Measurements from ENCODE around the gene SAC3D1. TPM values are rescaled to one million over a fixed set of nuclear protein-coding genes. Genes with fewer than 3 reads are reported as not detected.

The SAC3D1 gene
- total RNA-seq, 1 experiment from 2014 or later = 33.9 TPM

DNA sequence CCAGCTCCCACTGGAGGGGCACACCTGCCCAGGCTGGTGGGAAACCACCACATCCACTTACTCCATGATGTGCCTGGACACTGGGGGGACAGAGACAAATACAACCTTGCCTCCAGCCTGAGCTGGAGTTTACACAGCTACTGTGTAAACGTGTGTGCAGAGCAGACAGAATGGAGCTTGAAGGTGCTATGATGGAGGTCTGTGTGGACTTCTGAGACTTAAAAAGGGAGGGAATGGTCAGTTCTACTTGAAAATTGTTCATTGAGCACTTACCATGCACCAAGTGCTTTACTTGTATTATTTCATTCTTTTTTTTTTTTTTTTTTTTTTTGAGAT lies 31.6 kb downstream of the SAC3D1 start:
- TF ChIP-seq EZH2 (IDR thresholded peaks at IDR 0.05; ENCODE audit: low read depth) = no peak
- TF ChIP-seq, protein P1, sequence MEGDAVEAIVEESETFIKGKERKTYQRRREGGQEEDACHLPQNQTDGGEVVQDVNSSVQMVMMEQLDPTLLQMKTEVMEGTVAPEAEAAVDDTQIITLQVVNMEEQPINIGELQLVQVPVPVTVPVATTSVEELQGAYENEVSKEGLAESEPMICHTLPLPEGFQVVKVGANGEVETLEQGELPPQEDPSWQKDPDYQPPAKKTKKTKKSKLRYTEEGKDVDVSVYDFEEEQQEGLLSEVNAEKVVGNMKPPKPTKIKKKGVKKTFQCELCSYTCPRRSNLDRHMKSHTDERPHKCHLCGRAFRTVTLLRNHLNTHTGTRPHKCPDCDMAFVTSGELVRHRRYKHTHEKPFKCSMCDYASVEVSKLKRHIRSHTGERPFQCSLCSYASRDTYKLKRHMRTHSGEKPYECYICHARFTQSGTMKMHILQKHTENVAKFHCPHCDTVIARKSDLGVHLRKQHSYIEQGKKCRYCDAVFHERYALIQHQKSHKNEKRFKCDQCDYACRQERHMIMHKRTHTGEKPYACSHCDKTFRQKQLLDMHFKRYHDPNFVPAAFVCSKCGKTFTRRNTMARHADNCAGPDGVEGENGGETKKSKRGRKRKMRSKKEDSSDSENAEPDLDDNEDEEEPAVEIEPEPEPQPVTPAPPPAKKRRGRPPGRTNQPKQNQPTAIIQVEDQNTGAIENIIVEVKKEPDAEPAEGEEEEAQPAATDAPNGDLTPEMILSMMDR (conservative IDR thresholded peaks at IDR 0.05) = no peak
- H2AFZ ChIP-seq = no peak overlapping the region
- H3K79me2 ChIP-seq (ENCODE audit: low read depth) = no peaks in the 10 kb centered on the region
- no peaks in the 10 kb centered on the region for H3K9me2 ChIP-seq (ENCODE audit: insufficient read depth)
- no TSS peak for BruUV-seq (replicated peaks)
- H3K9me3 ChIP-seq (ENCODE audit: insufficient read depth, low read depth) = no peaks in the 10 kb centered on the region
- intact Hi-C loops (cut with micrococcal nuclease; ENCODE audit: unreplicated experiment) = no loop called here
- CTCF ChIA-PET = no interaction called here
- no peaks in the 10 kb centered on the region for H3K36me3 ChIP-seq (ENCODE audit: low read depth)
- no peaks in the 10 kb centered on the region for H4K20me1 ChIP-seq (ENCODE audit: insufficient read depth)
- H3F3A ChIP-seq (ENCODE audit: insufficient read depth, low read depth) = peaks cover 18% of the 10 kb centered on the region
- H3K27me3 ChIP-seq (ENCODE audit: insufficient read depth, low read depth) = no peaks in the 10 kb centered on the region
- no peaks in the 10 kb centered on the region for H3K4me1 ChIP-seq (replicated peaks; ENCODE audit: insufficient read depth)
- no peak overlapping the region for H3K4me3 ChIP-seq
- no peak overlapping the region for H3K4me2 ChIP-seq
- POLR2A ChIA-PET (ENCODE audit: unreplicated experiment) = interaction anchor here (0.6 kb wide), 1 partner anchor 831 kb away, joined by 4 read pairs; no protein-coding TSS in a partner anchor
- peak in 1 of 2 experiments; percentile 27 for DNase-seq
- no peak overlapping the region for H3K27ac ChIP-seq

GRCh38 chr11:65077451-65077850 lies 36.4 kb downstream of the SAC3D1 start:
- Histone ChIP-seq H2AFZ (no peak overlapping the region), H3K27me3 (ENCODE audit: insufficient read depth, low read depth) (no peaks in the 10 kb centered on the region), H3K79me2 (ENCODE audit: low read depth) (peaks cover 17% of the 10 kb centered on the region), H3K36me3 (ENCODE audit: low read depth) (peaks cover 10% of the 10 kb centered on the region), H3K27ac (no peak overlapping the region), H3K4me3 (no peak overlapping the region), H3K4me1 (replicated peaks; ENCODE audit: insufficient read depth) (peaks cover under 1% of the 10 kb centered on the region; the same call in 1 of the 2 replicates), H4K20me1 (ENCODE audit: insufficient read depth) (no peaks in the 10 kb centered on the region), H3F3A (ENCODE audit: insufficient read depth, low read depth) (peaks cover 26% of the 10 kb centered on the region), H3K9me2 (ENCODE audit: insufficient read depth) (no peaks in the 10 kb centered on the region), H3K4me2 (no peak overlapping the region), H3K9me3 (ENCODE audit: insufficient read depth, low read depth) (no peaks in the 10 kb centered on the region)
- peak in 1 of 2 experiments; percentile 34 for DNase-seq
- ChIA-PET POLR2A (ENCODE audit: unreplicated experiment) (no interaction called here), CTCF (no interaction called here)
- no TSS peak for BruUV-seq (replicated peaks)
- intact Hi-C loops (cut with micrococcal nuclease; ENCODE audit: unreplicated experiment) = no loop called here
- no peak for TF ChIP-seq EZH2 (IDR thresholded peaks at IDR 0.05; ENCODE audit: low read depth)
- TF ChIP-seq, protein P1 (conservative IDR thresholded peaks at IDR 0.05) = no peak

- H4K20me1 ChIP-seq (ENCODE audit: insufficient read depth) = no peaks in the 10 kb centered on the region
- H3K9me2 ChIP-seq (ENCODE audit: insufficient read depth) = no peaks in the 10 kb centered on the region
- H3K36me3 ChIP-seq (ENCODE audit: low read depth) = peaks cover 10% of the 10 kb centered on the region
- H3K4me1 ChIP-seq (replicated peaks; ENCODE audit: insufficient read depth) = peaks cover 8% of the 10 kb centered on the region
- peaks cover 24% of the 10 kb centered on the region for H3K79me2 ChIP-seq (ENCODE audit: low read depth)
- no peak overlapping the region for H2AFZ ChIP-seq
- CTCF ChIA-PET = interaction anchor here (0.7 kb wide), 1 partner anchor 21 kb away, joined by 5 read pairs; no protein-coding TSS in a partner anchor
- BruUV-seq (replicated peaks) = no TSS peak
- H3K4me2 ChIP-seq = no peak overlapping the region
- peaks cover 26% of the 10 kb centered on the region for H3F3A ChIP-seq (ENCODE audit: insufficient read depth, low read depth)
- intact Hi-C loops (cut with micrococcal nuclease; ENCODE audit: unreplicated experiment) = no loop called here
- no peaks in the 10 kb centered on the region for H3K27me3 ChIP-seq (ENCODE audit: insufficient read depth, low read depth)
- H3K27ac ChIP-seq = no peak overlapping the region
- DNase-seq = peak; percentile 35 to 39
- POLR2A ChIA-PET (ENCODE audit: unreplicated experiment) = no interaction called here
- TF ChIP-seq, protein P1 (conservative IDR thresholded peaks at IDR 0.05) = peak; percentile 79
- no peak for TF ChIP-seq EZH2 (IDR thresholded peaks at IDR 0.05; ENCODE audit: low read depth)
- no peaks in the 10 kb centered on the region for H3K9me3 ChIP-seq (ENCODE audit: insufficient read depth, low read depth)
- no peak overlapping the region for H3K4me3 ChIP-seq
Measured at GRCh38 chr11:65078151-65078550, 37.1 kb downstream of the SAC3D1 start.

Data from PC-9 (cell line).